ENCODE data around the gene FAM118A.

DNA sequence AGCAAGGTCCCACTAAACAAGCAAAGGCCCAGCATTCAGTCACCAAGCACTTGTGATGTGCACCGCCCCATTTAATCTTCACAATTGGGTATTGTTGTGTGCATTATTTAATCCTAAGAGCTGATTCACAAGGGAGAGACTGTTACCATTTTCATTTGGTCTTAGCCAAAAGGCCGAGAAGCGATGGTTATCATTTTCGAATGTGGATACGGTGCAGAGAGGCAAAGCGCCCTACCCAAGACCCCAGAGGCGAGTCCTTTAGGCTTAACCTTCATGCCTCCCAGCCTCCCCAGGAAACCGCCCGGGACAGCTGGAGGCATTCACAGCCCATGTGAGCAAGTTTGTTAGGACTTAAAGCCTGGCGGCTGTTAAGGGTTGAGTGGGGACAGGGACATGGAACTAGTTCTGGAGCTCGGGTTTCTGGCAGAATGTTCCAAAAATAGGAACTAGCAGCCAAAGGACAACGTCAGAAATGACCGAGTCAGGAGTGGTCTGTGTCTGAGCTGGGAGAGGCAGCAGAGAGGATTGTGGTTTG lies 38.0 kb upstream of the FAM118A start:
- TF ChIP-seq, protein P1, sequence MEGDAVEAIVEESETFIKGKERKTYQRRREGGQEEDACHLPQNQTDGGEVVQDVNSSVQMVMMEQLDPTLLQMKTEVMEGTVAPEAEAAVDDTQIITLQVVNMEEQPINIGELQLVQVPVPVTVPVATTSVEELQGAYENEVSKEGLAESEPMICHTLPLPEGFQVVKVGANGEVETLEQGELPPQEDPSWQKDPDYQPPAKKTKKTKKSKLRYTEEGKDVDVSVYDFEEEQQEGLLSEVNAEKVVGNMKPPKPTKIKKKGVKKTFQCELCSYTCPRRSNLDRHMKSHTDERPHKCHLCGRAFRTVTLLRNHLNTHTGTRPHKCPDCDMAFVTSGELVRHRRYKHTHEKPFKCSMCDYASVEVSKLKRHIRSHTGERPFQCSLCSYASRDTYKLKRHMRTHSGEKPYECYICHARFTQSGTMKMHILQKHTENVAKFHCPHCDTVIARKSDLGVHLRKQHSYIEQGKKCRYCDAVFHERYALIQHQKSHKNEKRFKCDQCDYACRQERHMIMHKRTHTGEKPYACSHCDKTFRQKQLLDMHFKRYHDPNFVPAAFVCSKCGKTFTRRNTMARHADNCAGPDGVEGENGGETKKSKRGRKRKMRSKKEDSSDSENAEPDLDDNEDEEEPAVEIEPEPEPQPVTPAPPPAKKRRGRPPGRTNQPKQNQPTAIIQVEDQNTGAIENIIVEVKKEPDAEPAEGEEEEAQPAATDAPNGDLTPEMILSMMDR (IDR thresholded peaks at IDR 0.05) = no peak
- TF ChIP-seq POLR2A (IDR thresholded peaks at IDR 0.05) (no peak), POLR2AphosphoS5 (IDR thresholded peaks at IDR 0.05) (peak in 1 of 3 donors; percentile 25), EP300 (IDR thresholded peaks at IDR 0.05) (no peak)

All from stomach (tissue), 4 donors.